Measurements from ENCODE around the gene IZUMO4. TPM values are rescaled to one million over a fixed set of nuclear protein-coding genes. Genes with fewer than 3 reads are reported as not detected.

The IZUMO4 gene
- total and polyA plus RNA-seq, 10 of the 15 experiments (the other 5 are each of a cell fraction or from before 2014, with no cell fraction given), result 0.53 to 27.1 (median 7.5) TPM

GRCh38 chr19:2062770-2063169, 33.9 kb upstream of the IZUMO4 start:
- H4K20me1 ChIP-seq (ENCODE audit: control insufficient read depth, insufficient read depth), result no peaks in the 10 kb centered on the region
- ChIA-PET RAD21 (ENCODE audit: unreplicated experiment) (interaction anchor here (0.6 to 1.5 kb wide), 2 partner anchors 11 to 20 kb away, joined by 3 to 4 read pairs; no protein-coding TSS in a partner anchor), POLR2A (interaction anchor here (0.6 to 3.1 kb wide), 6 partner anchors 10 to 130 kb away, joined by 3 to 10 read pairs (median 4); no protein-coding TSS in a partner anchor), CTCF (interaction anchor here (1.2 to 2.1 kb wide), 3 partner anchors 11 to 16 kb away, joined by 3 to 5 read pairs (median 5); no protein-coding TSS in a partner anchor), SMC1A (ENCODE audit: uncharacterized antibody, unreplicated experiment) (interaction anchor here (1.2 to 3.3 kb wide), 5 partner anchors 8 to 43 kb away, joined by 3 to 12 read pairs (median 5); no protein-coding TSS in a partner anchor)
- no peak overlapping the region for H3K27ac ChIP-seq (ENCODE audit: control insufficient read depth, insufficient read depth)
- no peaks in the 10 kb centered on the region for H3K36me3 ChIP-seq (ENCODE audit: control insufficient read depth in 2 of 2, insufficient read depth in 2 of 2, low read length in 1 of 2)
- H3K79me2 ChIP-seq (ENCODE audit: control insufficient read depth, insufficient read depth, low read length), result peaks cover 14% of the 10 kb centered on the region
- WGBS (ENCODE audit: insufficient coverage, insufficient replicate concordance, low lambda C conversion rate, missing lambda C conversion rate), result 91% methylated on average over 9 of the region's 9 CpGs
- BruUV-seq (replicated peaks), result no TSS peak
- no peak for ATAC-seq
- no peak for DNase-seq (ENCODE audit: low read depth, low spot score)
- intact Hi-C loops (cut with micrococcal nuclease; ENCODE audit: unreplicated experiment), result loop anchor here (5.0 kb wide), 1 partner anchor 45 kb away; the partner anchor contains the start of gene BTBD2
- no peak for FAIRE-seq
- peaks cover 17% of the 10 kb centered on the region for H3K4me1 ChIP-seq (ENCODE audit: control insufficient read depth, insufficient read depth, low read length)
- H3K9ac ChIP-seq (ENCODE audit: control insufficient read depth, insufficient read depth, low read length), result no peak overlapping the region
- H2AFZ ChIP-seq (ENCODE audit: control insufficient read depth, low read depth, low read length), result no peak overlapping the region
- 0 out of 2 replicates have a peak overlapping the region, but pooled peaks have one; percentile 11 for H3K4me2 ChIP-seq (ENCODE audit: control insufficient read depth, insufficient read depth)
- no peak for TF ChIP-seq HDAC6 (IDR thresholded peaks at IDR 0.05; ENCODE audit: unreplicated experiment)
- peak overlapping the region; percentile 94; the same call in 1 of the 2 replicates for H3K4me3 ChIP-seq
- H3K9me3 ChIP-seq (replicated peaks; ENCODE audit: control insufficient read depth, insufficient read depth, low read length), result no peaks in the 10 kb centered on the region
- H3K27me3 ChIP-seq (replicated peaks in 1 of 2; ENCODE audit: control insufficient read depth in 2 of 2, insufficient read depth in 2 of 2, low read length in 1 of 2), result no peaks in the 10 kb centered on the region
- in situ Hi-C loops (cut with MboI), result no loop called here

- BruUV-seq (replicated peaks), result no TSS peak
- SMC1A ChIA-PET (ENCODE audit: uncharacterized antibody, unreplicated experiment), result interaction anchor here (1.2 to 1.4 kb wide), 3 partner anchors 9 to 45 kb away, joined by 3 to 5 read pairs (median 3); no protein-coding TSS in a partner anchor
- Histone ChIP-seq H3K36me3 (ENCODE audit: control insufficient read depth in 2 of 2, insufficient read depth in 2 of 2, low read length in 1 of 2) (no peaks in the 10 kb centered on the region), H3K4me3 (no peak overlapping the region), H3K27me3 (replicated peaks in 1 of 2; ENCODE audit: control insufficient read depth in 2 of 2, insufficient read depth in 2 of 2, low read length in 1 of 2) (no peaks in the 10 kb centered on the region), H3K79me2 (ENCODE audit: control insufficient read depth, insufficient read depth, low read length) (peaks cover 14% of the 10 kb centered on the region), H3K9ac (ENCODE audit: control insufficient read depth, insufficient read depth, low read length) (no peak overlapping the region), H3K9me3 (replicated peaks; ENCODE audit: control insufficient read depth, insufficient read depth, low read length) (no peaks in the 10 kb centered on the region), H2AFZ (ENCODE audit: control insufficient read depth, low read depth, low read length) (no peak overlapping the region), H4K20me1 (ENCODE audit: control insufficient read depth, insufficient read depth) (no peaks in the 10 kb centered on the region), H3K27ac (ENCODE audit: control insufficient read depth, insufficient read depth) (no peak overlapping the region), H3K4me2 (ENCODE audit: control insufficient read depth, insufficient read depth) (no peak overlapping the region), H3K4me1 (ENCODE audit: control insufficient read depth, insufficient read depth, low read length) (peaks cover 17% of the 10 kb centered on the region)
- WGBS (ENCODE audit: insufficient coverage, insufficient replicate concordance, low lambda C conversion rate, missing lambda C conversion rate), result 26% methylated on average over 8 of the region's 8 CpGs
- CTCF ChIA-PET, result interaction anchor here (1.2 to 2.1 kb wide), 3 partner anchors 12 to 17 kb away, joined by 3 to 5 read pairs (median 5); no protein-coding TSS in a partner anchor
- DNase-seq (ENCODE audit: low read depth, low spot score) (no peak), ATAC-seq (no peak), FAIRE-seq (no peak)
- intact Hi-C loops (cut with micrococcal nuclease; ENCODE audit: unreplicated experiment) (loop anchor here (5.0 kb wide), 1 partner anchor 47 kb away; the partner anchor contains the start of gene BTBD2), in situ Hi-C loops (cut with MboI) (no loop called here)
- TF ChIP-seq ZNF207 (IDR thresholded peaks at IDR 0.05; ENCODE audit: borderline replicate concordance) (no peak), ZZZ3 (IDR thresholded peaks at IDR 0.05; ENCODE audit: control insufficient read depth, insufficient read length, low read depth) (no peak), MYB (IDR thresholded peaks at IDR 0.05; ENCODE audit: borderline replicate concordance, low read depth, low read length) (no peak), IRF4 (IDR thresholded peaks at IDR 0.05; ENCODE audit: low read depth, low read length) (no peak), RCOR1 (conservative IDR thresholded peaks at IDR 0.05; ENCODE audit: low read depth, low read length) (no peak), KLF5 (IDR thresholded peaks at IDR 0.05; ENCODE audit: partially characterized antibody) (no peak), SMARCA5 (IDR thresholded peaks at IDR 0.05) (no peak), GABPA (IDR thresholded peaks at IDR 0.05; ENCODE audit: low read depth) (no peak), RAD51 (IDR thresholded peaks at IDR 0.05) (no peak)
- RAD21 ChIA-PET (ENCODE audit: unreplicated experiment), result interaction anchor here (1.5 kb wide), 1 partner anchor 12 kb away, joined by 4 read pairs; no protein-coding TSS in a partner anchor
- POLR2A ChIA-PET, result interaction anchor here (0.8 kb wide), 1 partner anchor 16 kb away, joined by 3 read pairs; no protein-coding TSS in a partner anchor
These were observed 32.9 kb upstream of the IZUMO4 start for GRCh38 chr19:2063824-2064223.

All from GM12878 (cell line).